Stimulated activated CD4-positive, alpha-beta T cell treated with anti-CD3 and anti-CD28 coated beads, Interleukin-1b, Interleukin-23, amount 100 ng/mL, for 48 hours (primary cell): ENCODE data around the gene DCP1B.

ENCODE experiments used
- DNase-seq: peaks from one replicate; pipeline ENCODE4 v3.0.0-alpha.2; 2020

The DCP1B gene

DNA sequence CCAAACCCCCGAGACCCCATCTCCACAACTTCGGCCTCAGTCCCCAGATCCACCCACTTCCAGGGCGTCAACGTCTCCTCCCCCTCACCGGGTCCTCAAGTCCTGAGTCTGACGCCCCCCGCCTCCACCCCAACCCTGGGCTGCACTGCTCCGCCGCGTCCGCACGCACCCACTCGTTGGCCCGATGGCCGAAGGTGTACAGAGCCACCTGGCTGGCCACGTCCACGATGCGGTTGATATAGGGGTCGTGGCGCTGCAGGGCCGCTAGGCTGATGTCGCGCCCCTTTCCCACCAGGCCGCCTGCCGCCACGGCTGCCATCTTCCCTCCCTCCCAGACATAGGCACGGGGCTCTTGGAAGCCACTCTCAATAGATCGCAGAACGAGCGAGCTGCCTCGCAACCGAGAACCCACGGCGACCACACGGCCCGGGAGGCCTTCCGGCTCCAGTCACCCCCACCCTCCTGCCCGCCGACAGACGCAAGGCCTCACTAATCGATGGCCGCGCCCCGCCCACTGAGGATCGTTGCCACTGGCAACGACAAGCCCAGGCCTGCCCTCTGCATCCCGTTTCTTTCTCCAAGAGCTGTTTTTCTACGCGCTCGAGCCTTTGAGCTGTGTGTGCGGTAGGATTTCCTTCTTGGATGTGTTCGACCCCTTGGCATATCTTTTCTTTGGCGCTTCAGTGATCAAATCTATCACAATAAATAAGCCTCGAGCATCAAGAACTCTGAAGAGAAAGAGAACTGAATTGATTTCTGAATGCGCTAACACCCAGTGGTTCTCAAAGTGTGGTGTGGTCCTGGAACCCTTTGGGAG lies at the start of gene DCP1B:
DCP1B (minus strand) TSS at position 345 of the 817 bp plus-strand sequence; CDS start at position 319, 26 bp downstream.
- DNase-seq: peak; percentile 96

DNA sequence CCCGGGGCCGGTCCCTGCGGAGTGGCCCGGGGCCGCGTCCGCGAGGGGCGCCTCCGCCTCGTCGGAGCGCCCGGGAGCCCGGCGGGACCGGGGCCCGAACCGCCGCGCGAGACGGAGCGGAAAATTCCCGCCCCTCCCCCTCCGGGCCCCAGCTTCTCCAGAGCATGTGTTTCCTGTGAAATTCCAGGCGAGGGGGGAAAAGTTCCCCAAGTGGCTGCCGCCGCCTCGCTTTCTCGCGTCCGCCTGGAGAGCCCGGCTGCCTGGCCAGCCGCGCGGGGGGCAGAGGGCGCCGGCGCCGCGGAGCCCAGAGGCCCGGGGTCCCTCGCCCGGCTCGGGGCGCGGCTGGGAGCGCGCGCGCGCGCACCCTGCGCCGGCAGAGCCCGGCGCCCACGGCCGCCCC lies 49.4 kb upstream of the DCP1B start:
- no peak for DNase-seq

DNA sequence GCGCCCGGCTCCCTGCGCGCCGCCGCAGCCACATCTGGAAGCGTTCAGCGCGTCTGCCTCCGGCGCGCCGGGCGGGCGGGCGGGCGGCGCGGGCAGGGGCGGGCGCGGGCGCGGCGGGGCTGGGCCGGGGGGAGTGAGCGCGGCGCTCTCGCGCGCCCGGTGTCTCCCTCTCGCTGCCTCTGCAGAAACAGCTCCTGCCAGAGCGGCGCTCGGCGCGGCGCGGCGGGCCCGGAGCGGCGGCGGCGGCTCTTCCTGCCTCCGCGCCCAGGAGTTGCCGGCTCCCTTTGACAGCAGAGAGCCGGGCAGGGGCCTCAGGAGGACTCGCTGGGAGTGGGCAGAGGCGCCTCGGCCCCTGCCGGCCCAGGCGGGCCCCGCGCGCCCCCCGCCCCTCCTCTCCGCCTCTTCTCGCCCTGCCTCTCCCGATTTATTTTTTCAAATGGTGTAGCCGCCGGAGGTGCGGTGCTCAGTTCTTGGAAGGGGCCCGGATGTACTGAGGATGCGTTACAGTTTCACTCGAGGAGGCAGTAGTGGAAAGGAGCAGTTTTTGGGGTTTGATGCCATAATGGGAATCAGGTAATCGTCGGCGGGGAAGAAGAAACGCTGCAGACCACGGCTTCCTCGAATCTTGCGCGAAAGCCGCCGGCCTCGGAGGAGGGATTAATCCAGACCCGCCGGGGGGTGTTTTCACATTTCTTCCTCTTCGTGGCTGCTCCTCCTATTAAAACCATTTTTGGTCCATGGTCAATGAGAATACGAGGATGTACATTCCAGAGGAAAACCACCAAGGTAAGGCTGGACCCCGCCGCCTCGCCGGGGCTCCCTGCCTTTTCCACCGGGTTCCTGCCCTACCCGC lies 48.8 kb upstream of the DCP1B start, which contains the start of gene CACNA1C:
CACNA1C (plus strand) TSS at position 162 of the 853 bp plus-strand sequence; CDS start at position 738, 576 bp downstream.
- DNase-seq: peak; percentile 20

DNA sequence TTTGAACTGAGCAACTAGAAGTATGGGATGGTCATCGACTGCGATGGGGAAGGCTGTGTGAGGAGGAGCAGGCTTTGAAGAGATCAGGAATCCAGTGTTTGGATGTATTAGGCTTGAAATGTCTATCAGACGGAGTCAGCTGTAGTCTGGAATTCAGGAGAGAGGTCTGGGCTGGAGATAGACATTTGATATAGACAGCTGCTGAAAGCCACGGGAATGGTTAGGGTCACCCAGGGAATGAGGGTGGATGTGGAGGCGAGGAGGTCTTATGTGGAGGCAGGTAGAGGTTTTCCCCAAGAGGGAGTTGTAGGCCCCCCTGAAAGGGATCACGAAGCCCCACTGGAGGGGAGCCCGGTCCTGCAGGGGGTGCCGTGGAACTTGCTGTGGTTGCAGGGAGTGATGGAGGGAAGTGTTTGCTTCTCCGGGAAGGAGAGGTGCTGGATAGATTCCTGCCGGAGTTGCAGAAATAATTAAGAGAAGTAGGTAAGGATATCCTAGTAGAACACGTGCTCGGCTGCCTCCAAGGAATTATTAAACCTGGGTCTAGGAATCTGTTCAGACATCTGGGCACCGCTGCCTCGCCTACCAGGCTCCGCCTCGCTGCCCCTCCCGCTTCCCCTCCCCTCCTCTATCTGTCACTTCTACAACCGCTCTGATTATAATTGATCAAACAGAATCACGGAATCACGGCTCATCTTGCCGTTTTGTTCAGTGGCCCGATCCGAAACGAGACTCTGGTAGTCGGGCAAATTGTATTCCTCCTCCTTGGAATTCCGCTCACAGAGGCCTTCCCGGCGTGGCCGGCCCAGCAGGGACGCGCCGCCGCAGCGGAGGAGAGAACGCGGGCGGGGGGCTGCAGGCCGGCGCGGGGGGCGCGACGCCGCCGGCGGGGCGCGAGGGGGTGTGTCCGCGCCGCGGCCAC lies 47.7 kb upstream of the DCP1B start:
- DNase-seq: no peak

DNA sequence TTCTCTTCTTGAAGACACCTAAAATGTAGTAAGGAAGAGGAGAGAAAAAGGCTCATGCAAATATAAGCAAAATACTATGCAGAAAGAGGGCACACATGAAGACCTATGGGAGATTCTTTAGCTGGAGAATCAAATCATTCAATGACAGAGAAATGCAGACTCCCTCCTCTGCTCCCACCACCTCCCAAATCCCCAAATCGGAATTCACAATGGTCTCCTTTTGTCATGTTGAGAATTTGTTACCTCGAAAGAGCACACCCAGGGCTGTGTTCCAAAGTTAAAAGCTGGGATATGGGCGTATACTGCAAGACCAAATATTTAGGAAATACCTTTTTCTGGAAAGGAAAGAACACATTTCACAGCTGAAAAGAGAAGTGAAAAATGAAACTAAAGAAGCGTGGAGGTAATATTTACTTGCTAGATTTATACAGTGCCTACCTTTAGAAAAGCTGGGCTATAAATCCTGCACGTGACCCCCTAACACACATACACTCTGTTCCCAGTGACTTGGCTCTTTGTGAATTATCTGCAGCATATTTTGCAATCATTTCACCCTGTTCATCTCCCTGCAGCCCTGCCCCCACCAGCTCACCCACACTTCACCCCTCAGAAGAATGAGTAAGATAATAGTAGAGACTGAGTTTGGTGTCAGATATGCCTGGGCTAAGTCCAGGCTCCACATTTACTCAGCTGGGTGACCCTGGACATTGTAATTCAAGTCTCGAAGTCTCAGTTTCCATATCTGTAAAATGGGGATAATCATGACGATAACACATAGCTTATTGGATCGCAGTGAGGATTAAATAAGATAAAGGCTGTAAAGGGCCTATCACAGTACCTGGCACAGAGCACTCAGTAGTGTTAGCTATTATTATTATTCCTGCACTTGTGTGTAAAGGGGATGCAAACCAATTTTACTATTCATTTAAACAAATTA lies 45.6 kb upstream of the DCP1B start:
- no peak for DNase-seq

DNA sequence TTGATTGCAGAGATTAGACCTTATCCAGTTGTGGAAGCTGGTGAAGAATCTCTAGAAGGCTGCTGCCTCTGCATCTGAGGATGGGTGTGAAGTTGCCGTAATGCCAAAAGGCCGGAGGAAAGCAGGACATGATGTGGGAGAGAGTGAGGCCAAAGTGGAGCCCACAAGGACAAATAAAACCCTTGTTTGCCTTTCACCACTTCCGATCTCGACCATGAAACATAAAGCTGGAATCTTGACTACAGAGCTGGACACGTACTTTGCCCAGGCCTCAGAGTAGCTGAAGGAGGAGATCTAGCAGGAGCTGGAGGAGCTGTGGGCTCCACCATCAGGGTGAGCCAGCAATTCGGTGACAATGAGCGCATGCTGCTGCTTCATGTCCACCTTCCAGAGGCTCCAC lies 43.5 kb upstream of the DCP1B start:
- no peak for DNase-seq

DNA sequence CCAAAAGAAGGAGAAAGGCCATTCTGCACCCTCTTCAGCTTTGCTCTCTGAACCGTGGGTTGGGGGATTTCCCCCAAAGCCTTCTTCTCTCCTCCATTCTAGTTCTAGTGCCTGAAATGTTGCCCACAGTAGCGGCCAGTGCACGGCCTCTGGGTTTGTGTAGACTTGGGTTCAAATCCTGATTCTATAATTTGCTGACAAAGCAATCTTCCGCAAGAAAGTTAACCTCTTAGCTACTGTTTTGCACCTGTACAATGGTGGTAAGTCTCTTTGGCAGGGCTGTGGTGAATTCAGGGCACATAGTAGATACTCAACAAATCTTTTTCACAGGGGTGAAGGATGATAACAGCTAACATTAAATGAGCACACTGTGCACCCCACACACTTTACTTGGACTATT lies 42.7 kb upstream of the DCP1B start:
- DNase-seq: no peak

DNA sequence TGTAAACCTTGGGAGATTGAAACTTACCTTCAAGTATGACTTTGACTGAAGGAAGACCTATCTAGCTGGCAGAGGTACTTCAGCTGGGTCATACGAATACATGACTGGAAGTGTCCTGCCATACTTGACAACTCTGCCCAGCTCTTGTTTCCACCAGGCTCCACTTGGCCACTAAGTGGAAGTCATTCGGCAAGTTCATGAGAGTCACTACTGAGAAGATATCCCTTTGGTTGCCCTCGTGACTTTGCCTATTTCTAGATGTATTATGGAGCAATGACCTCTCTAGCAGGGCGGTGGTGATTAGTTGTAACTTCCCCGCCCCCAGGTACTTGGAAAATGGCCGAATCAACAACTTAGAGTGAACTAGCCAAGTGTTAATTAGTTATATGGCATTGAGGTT lies 39.9 kb upstream of the DCP1B start:
- no peak for DNase-seq

DNA sequence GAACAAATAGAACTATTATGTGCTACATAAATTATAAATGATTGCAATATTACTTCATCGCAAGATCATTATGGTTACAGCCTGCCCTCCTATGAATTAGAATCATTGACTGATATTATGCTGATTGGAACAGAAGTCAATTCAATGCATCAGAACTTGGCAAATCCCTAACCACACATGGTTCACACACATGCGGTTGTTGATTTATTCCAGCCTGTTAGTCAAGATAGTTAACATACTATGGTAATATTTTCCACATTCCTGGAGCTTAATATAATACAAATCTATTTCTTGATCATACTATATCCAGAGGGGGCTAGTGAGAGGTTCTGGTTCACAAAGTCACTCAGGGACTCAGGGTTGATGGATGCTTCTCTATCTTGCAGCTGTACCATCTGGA lies 38.8 kb upstream of the DCP1B start:
- no peak for DNase-seq

DNA sequence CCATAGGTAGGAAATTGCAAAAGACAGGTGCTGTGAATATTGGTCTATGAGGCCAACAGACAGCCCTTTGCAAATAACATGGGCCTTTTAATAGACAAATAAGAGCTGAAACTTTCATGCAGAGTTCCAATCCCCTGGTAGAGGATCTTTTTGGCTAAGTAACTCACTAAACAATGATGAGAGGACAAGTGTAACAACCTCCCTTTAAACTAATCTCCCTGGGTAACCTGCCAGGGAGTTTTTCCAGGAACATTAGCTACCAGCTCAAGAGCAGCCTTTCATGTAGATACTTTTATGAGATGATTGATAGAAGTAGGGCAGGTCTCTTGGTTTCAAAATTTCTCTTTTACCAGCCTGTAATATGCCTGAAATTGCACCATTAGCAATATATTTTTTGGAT lies 34.8 kb upstream of the DCP1B start:
- DNase-seq: no peak

DNA sequence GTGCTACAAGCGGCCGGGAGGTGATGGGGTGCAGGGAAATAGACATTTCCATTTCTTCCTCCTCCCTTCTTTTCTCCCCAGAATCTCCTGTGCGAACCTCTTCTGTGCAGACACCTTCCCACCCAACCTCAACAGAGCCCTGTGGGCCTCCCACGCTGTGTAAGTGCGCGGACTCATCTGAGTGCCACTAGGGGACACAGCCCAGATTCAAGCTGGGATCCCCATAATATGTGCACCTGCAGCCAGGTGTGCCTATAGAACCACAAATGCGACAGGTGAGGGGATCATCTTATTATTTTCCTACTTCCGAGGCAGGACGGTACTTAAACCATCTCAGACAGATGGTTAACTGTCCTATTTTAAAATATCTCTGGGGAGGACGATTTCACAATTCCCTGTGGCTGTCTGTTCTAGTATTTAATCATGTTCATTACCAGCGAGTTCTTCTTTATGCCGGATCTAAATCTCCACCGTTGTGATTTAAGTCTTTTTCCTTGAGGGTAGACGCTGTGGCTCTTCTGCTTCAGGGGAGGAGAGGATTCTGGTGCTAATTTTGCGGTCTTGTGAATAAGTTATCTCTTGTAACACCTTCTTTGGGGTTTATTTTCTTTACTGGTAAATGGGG lies 31.3 kb upstream of the DCP1B start:
- DNase-seq: no peak

DNA sequence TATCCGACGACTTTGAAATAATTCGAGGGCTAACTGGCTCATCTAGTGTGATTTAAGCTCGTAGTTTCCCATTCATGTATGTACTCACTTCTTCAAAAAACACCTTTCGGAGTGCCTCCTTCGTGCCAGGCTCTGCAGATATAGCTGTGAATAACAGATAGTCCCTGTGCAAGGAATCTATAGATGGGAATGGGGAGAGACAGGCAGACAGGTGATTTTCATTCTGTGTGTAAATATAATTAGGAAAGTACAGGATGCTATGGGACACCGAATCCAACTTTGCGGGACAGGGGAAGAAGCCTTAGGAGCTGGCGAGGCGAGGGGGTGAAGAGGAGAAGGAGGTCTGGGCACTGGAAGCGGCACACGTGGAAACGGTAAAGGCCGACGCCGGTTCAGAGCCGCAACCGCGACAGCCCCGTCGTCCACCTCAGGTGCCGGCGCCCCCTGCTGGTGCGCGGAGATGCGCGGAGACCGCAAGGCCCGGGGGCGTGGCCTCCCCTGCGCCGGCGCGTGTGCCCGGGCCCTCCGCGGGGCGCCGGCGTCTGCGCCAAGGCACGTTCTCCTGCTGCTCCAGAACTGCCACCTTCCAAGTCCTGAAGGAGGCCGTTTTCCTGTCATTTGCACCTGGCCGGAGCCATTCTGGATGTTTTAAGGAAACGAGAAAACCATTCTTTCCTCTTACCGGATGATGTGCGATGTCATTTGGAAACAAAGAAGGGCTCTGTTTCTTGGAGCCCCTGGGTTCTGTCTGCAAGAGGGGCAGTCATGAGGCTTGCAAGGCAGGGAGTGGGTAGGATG lies 30.6 kb upstream of the DCP1B start:
- peak; percentile 82 for DNase-seq

DNA sequence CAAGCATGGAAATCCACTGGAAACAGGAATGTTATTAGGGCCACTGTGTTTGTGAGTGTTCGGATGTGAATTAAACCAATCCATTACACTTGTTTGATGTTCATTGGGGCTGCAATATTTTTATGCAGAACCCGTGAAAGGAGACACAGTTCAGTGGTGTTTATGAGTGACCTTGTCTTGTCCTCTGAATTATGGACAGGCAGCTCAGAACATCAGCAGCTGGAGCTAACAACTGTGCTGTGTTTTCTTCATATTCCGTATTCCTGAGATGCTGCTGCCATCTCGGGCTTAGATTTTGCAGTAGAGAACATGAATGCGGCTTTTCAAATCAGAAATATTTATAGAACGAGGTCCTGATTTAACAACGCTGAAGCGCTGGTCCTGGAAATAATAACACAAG lies 28.2 kb upstream of the DCP1B start:
- DNase-seq: no peak

DNA sequence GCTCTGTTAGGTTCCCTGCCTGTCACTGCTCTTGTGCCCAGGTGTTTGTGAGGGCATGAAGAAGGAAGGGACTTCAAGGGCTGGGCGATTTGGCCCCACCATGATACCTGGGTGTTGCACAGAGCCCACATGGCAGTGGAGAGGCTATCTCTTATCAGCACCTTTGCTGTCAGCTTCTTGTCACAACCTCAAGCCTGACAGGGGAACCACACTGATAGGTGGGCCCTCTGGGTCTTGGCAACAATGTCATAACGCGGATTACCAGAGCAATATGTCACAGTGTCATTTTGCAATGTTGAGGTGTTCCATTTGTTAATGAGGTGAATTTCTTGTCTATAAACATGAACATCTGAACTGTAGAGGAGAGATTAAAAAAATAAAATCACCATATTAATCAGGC lies 25.6 kb upstream of the DCP1B start:
- no peak for DNase-seq

DNA sequence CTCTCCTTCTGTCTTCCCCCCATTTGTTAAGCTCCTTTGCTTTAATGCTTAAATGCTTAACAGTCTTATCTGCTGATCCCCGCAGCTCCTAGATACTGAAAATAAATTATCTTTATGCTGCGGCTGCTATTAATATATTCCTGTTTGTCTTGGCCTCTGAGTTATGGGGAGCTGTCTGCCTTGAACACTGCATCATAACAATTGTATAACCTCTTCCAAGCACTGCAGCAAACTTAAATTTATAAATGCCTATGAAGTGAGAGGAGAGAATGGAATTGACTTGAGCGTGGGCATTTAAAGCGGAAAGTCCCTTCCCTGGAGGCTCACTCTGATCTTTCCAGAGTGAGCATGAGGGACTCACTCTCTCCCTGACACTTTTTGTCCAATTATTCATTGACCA lies 23.1 kb upstream of the DCP1B start:
- DNase-seq: no peak

DNA sequence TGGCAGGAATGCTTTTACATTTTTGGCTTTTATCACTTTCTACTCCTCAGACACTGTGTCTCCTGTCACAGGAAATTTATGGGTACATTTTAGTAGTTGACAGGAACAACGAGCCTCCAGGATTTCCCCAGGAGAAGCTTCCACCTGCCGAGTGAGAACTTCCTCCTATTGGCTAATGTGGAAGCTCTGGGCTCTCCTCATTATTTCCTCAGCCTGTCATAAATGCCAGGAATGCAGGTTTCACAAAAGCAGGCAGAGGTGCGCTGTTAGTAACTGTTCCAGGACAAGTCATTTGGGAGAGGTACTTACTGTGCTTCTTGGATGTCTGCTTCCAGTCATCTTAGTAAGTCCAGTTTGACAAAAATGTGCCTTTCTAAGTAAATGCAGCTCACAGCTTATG lies 19.1 kb upstream of the DCP1B start:
- DNase-seq: no peak

DNA sequence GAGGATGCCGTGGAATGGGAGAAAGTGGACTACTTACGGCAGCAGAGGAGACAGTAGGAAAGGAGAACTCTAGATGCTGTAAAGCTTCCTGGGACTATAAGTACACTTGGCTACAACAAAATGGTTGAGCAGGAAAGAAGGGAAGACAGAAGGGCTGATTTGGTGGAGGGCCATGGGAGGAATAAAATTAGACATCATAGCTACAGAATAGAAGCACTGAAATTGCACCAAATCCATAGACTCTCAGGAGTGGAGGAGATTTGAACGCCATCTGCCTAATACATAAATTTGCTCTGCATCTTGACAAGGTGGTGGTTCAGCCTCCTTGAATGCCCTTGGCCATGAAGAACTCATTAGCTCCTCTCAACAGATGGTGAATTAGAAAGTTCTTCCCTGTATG lies 16.3 kb upstream of the DCP1B start:
- no peak for DNase-seq

DNA sequence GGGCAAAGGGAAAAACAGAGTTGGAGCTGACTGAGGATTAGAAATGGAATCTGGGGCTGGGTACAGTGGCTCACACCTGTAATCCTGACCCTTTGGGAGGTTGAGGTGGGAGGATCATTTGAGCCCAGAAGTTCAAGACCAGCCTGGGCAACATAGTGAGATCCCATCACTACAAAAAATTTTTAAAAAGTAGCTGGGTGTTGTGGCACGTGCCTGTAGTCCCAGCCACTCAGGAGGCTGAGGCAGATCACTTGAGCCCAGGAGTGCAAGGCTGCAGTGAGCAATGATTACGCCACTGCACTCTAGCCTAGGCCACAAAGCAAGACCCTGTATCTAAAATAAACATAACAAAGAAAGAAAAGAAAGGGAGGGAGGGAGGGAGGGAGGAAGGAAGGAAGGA lies 14.9 kb upstream of the DCP1B start:
- DNase-seq: no peak

DNA sequence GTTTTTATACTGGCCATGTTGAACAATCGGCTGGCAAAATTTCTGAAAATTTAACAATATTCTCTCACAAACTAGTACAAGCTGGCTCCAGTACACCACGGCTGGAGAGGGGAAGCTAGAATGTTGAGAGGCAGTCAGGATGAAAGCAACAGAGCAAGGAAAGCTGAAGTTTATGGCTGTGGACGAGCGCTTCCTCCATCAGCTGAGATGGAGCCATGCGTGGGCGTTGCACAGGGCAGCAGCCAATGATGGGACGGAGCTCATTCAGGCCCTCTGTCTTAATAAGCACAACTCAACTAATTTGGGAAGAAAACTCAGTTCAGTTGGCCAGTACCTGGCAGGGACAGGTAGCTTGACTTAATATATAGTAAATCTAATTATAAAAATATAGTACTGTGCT lies 14.1 kb upstream of the DCP1B start:
- DNase-seq: no peak

DNA sequence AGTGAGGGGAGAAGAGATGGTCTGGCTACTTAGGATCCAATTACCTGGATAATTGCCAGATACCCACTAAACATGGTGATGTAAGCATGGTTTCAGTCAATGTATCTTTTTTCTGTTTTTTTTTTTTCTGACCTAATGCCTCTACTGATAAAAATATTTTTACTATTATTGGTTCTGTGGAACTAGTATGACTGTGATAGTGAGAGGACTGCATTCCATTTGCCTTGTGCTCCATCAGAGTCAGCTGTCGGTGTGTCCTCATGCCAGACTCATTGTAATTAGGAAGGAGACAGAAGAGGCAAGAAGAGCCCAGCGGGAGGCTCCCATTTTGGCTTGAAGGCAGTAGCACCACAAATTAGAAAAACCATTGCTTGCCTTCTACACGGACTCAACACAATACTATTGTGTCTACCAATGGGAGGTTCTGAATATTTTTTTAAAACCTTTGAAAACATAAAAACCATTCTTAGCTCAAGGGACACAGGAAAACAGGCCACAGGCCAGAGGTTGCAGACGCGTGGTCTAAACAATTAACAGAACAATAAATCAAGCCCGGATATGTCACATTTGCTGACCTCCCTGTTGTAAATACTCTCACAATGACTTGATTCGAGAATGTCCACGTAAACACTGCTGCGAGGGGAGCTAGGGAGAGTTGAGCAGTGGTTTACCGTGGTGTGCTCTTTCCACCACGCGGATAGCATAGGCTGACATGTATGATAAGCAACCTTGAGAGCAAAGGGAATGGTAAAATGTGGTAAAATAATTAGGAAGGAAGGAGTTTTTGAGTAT lies 13.5 kb upstream of the DCP1B start:
- DNase-seq: no peak
